Prostate gland (tissue), 2 donors: ENCODE data around the gene CSGALNACT2.

ENCODE experiments used
- CTCF ChIP-seq, 4 experiments: fragments of 200-600 bp in 2 of 4; fragments of 450-650 bp in 2 of 4; sonication (generic) in 2 of 4; IDR thresholded peaks; 1 replicate in 3 of 4; 2 replicates in 1 of 4; pipeline ENCODE4 v1.5.1; 2016 to 2019; ENCODE audit warnings: antibody characterized with exemption in 4 of 4, mild to moderate bottlenecking in 2 of 4, moderate library complexity in 2 of 4
- POLR2AphosphoS5 ChIP-seq: sonication (generic); formaldehyde crosslinking; IDR thresholded peaks from one replicate; pipeline ENCODE4 v1.6.1; 2017; ENCODE audit warnings: antibody characterized with exemption

- TF ChIP-seq CTCF (IDR thresholded peaks at IDR 0.05) (no peak), POLR2AphosphoS5 (peak; percentile 77)
Observed at GRCh38 chr10:43187213-43187612, 49.0 kb downstream of the CSGALNACT2 start.
